SK-N-SH (cell line): ENCODE measurements around the gene FERMT1. TPM values are rescaled to one million over a fixed set of nuclear protein-coding genes. Genes with fewer than 3 reads are reported as not detected.

Experiments
- CTCF ChIA-PET: fragments of 300-600, 350-600 bp; formaldehyde crosslinking; extraction: SDS; loops from one replicate; lab custom pipeline; 2021; lab: Yijun Ruan, JAX
- POLR2A ChIA-PET: fragments of 350-600 bp; sonication (Branson Sonifier 250); formaldehyde crosslinking; extraction: SDS; loops from one replicate; lab custom pipeline; 2020; ENCODE audit warnings: antibody characterized with exemption, inconsistent platforms; lab: Yijun Ruan, JAX
- DNase-seq: peaks from one replicate; pipeline ENCODE4 v3.0.0; 2012
- H2AFZ ChIP-seq: fragments of 200-600 bp; sonication (generic); 2 replicates; pipeline ENCODE4 v1.8.1; 2016; ENCODE audit warnings: antibody characterized with exemption, mild to moderate bottlenecking, low read depth
- H3F3A ChIP-seq: fragments of 200-600 bp; sonication (generic); replicated peaks from 2 replicates; pipeline ENCODE3; 2016; ENCODE audit warnings: antibody characterized with exemption, mild to moderate bottlenecking; ENCODE audit not compliant: insufficient read depth
- H3K27ac ChIP-seq, 2 experiments: fragments of 200-500 bp in 1 of 2; fragments of 200-600 bp in 1 of 2; sonication (Bioruptor generic) in 1 of 2; sonication (generic), shearing (Covaris generic) in 1 of 2; 2 replicates each; pipeline versions ENCODE4 v1.5.1 to v1.6.1; 2014 to 2016; ENCODE audit warnings: low read depth in 2 of 2, inconsistent platforms in 1 of 2, low read length in 1 of 2, mild to moderate bottlenecking in 1 of 2, mixed read lengths in 1 of 2
- H3K27me3 ChIP-seq: fragments of 200-600 bp; sonication (generic), shearing (Covaris generic); 2 replicates; pipeline ENCODE4 v1.6.1; 2016; ENCODE audit warnings: mixed run types; ENCODE audit not compliant: insufficient read depth
- H3K36me3 ChIP-seq, 2 experiments: fragments of 200-500 bp in 1 of 2; fragments of 200-600 bp in 1 of 2; sonication (Bioruptor generic) in 1 of 2; sonication (generic) in 1 of 2; replicated peaks in 1 of 2; 2 replicates each; pipeline versions ENCODE3 to v1.5.1; 2014 to 2016; ENCODE audit warnings: low read length in 1 of 2, mild to moderate bottlenecking in 1 of 2; ENCODE audit not compliant: insufficient read depth in 2 of 2, control insufficient read depth in 1 of 2
- H3K4me1 ChIP-seq, 2 experiments: fragments of 200-500 bp in 1 of 2; fragments of 200-600 bp in 1 of 2; sonication (Bioruptor generic) in 1 of 2; sonication (generic), shearing (Covaris generic) in 1 of 2; 2 replicates each; pipeline versions ENCODE4 v1.5.1 to v1.6.1; 2014 to 2016; ENCODE audit warnings: low read depth in 1 of 2, low read length in 1 of 2, mixed run types in 1 of 2; ENCODE audit not compliant: insufficient read depth in 2 of 2, control insufficient read depth in 1 of 2
- H3K4me2 ChIP-seq: fragments of 200-600 bp; sonication (generic), shearing (Covaris generic); 2 replicates; pipeline ENCODE4 v1.6.1; 2017; ENCODE audit warnings: mixed run types
- H3K4me3 ChIP-seq, 2 experiments: fragments of 200-500 bp in 1 of 2; fragments of 200-600 bp in 1 of 2; sonication (Bioruptor generic) in 1 of 2; sonication (generic), shearing (Covaris generic) in 1 of 2; 2 replicates each; pipeline versions ENCODE4 v1.5.1 to v1.8.1; 2014 to 2016; ENCODE audit warnings: low read depth in 2 of 2, inconsistent platforms in 1 of 2, low read length in 1 of 2, mild to moderate bottlenecking in 1 of 2, mixed read lengths in 1 of 2, moderate library complexity in 1 of 2
- H3K79me2 ChIP-seq: fragments of 200-600 bp; sonication (generic); 2 replicates; pipeline ENCODE4 v1.8.1; 2017; ENCODE audit warnings: mild to moderate bottlenecking; ENCODE audit not compliant: insufficient read depth
- H3K9ac ChIP-seq: fragments of 200-600 bp; sonication (generic); 2 replicates; pipeline ENCODE4 v1.6.1; 2017; ENCODE audit warnings: mixed run types
- H3K9me2 ChIP-seq: fragments of 200-600 bp; sonication (generic); 2 replicates; pipeline ENCODE4 v1.6.1; 2017; ENCODE audit warnings: mixed run types
- H3K9me3 ChIP-seq: fragments of 200-600 bp; sonication (generic); 2 replicates; pipeline ENCODE4 v1.6.1; 2017; ENCODE audit warnings: mixed run types, mild to moderate bottlenecking, moderate library complexity
- H4K20me1 ChIP-seq: fragments of 200-600 bp; sonication (generic); 2 replicates; pipeline ENCODE4 v1.6.1; 2017; ENCODE audit warnings: mild to moderate bottlenecking, mixed run types; ENCODE audit not compliant: insufficient read depth
- CHD2 ChIP-seq: fragments of 150-350 bp; IDR thresholded peaks from 2 replicates; pipeline ENCODE4 v1.6.1; 2018; ENCODE audit warnings: low read length; ENCODE audit not compliant: partially characterized antibody
- ELF1 ChIP-seq: IDR thresholded peaks from 2 replicates; pipeline ENCODE4 v1.4.0; 2012
- EZH2phosphoT487 ChIP-seq: fragments of 200-600 bp; sonication (generic); IDR thresholded peaks from 2 replicates; pipeline ENCODE4 v1.6.1; 2017; ENCODE audit warnings: low read depth, mixed run types, mild to moderate bottlenecking, antibody characterized with exemption, moderate library complexity, borderline replicate concordance
- GABPA ChIP-seq: IDR thresholded peaks from 2 replicates; pipeline ENCODE4 v1.4.0; 2012; ENCODE audit warnings: low read depth, mild to moderate bottlenecking
- IRF3 ChIP-seq: fragments of 150-350 bp; IDR thresholded peaks from 2 replicates; pipeline ENCODE4 v1.6.1; 2016; ENCODE audit warnings: mild to moderate bottlenecking, low read depth, low read length
- JUND ChIP-seq: IDR thresholded peaks from 2 replicates; pipeline ENCODE4 v1.4.0; 2012
- MXI1 ChIP-seq: IDR thresholded peaks from 2 replicates; pipeline ENCODE4 v1.6.1; 2012; ENCODE audit warnings: mild to moderate bottlenecking, low read depth, low read length, improper control_type of control experiment
- POLR2AphosphoS5 ChIP-seq: IDR thresholded peaks from 2 replicates; pipeline ENCODE4 v1.6.1; 2012; ENCODE audit warnings: low read depth, low read length
- RAD21 ChIP-seq: IDR thresholded peaks from 2 replicates; pipeline ENCODE4 v1.6.1; 2012; ENCODE audit warnings: mild to moderate bottlenecking, low read length
- RCOR1 ChIP-seq: fragments of 150-350 bp; IDR thresholded peaks from 2 replicates; pipeline ENCODE4 v1.6.1; 2017; ENCODE audit warnings: antibody characterized with exemption, low read length
- RFX5 ChIP-seq: IDR thresholded peaks from 2 replicates; pipeline ENCODE4 v1.6.1; 2012; ENCODE audit warnings: mild to moderate bottlenecking, improper control_type of control experiment, low read length
- SIN3A ChIP-seq: IDR thresholded peaks from 2 replicates; pipeline ENCODE4 v1.6.1; 2012; ENCODE audit warnings: low read depth, mild to moderate bottlenecking, low read length, moderate library complexity, borderline replicate concordance
- SMC3 ChIP-seq: IDR thresholded peaks from 2 replicates; pipeline ENCODE4 v1.6.1; 2012; ENCODE audit warnings: low read depth, low read length, improper control_type of control experiment
- TAF1 ChIP-seq: IDR thresholded peaks from 2 replicates; pipeline ENCODE4 v1.6.1; 2012; ENCODE audit warnings: low read depth, mild to moderate bottlenecking, low read length, moderate library complexity, borderline replicate concordance
- TCF12 ChIP-seq: IDR thresholded peaks from 2 replicates; pipeline ENCODE4 v1.4.0; 2012
- TEAD4 ChIP-seq: IDR thresholded peaks from 2 replicates; pipeline ENCODE4 v1.4.0; 2012; ENCODE audit warnings: mild to moderate bottlenecking, borderline replicate concordance; ENCODE audit not compliant: insufficient read depth
- YY1 ChIP-seq: IDR thresholded peaks from 2 replicates; pipeline ENCODE4 v1.4.0; 2012; ENCODE audit warnings: low read depth, mild to moderate bottlenecking
- WGBS: methylation state at CpG from one replicate; pipeline ENCODE4 v1.1.6; 2017; ENCODE audit warnings: low lambda C conversion rate; 5-methylcytosine and 5-hydroxymethylcytosine counted together
- polyA plus RNA-seq, 3 experiments: library from polyadenylated mRNA; depleted of rRNA; stranded (reverse); fragments of >200 nt; gene quantifications; 2 replicates each; pipeline ENCODE4 v1.2.3, GENCODE V29; 2012
- TF ChIP-seq, protein P1 (sequence below): fragments of 200-600 bp; sonication (generic); IDR thresholded peaks from 2 replicates; pipeline ENCODE4 v1.6.1; 2017; ENCODE audit warnings: antibody characterized with exemption, mild to moderate bottlenecking, moderate library complexity
- TF ChIP-seq, protein P2 (sequence below): IDR thresholded peaks from 2 replicates; pipeline ENCODE4 v1.4.0; 2012; ENCODE audit warnings: low read depth, borderline replicate concordance
- TF ChIP-seq, protein P3 (sequence below): IDR thresholded peaks from 2 replicates; pipeline ENCODE4 v1.6.1; 2012; ENCODE audit warnings: mild to moderate bottlenecking, low read depth, low read length, moderate library complexity

The FERMT1 gene
- polyA plus RNA-seq, 1 of the 3 experiments (the other 2 are of a cell fraction): 0.81 TPM

GRCh38 chr20:6165346-6165745 is 42.5 kb upstream of the FERMT1 start:
- H3K9me3 ChIP-seq: no peaks in the 10 kb centered on the region
- no peaks in the 10 kb centered on the region for H3K27me3 ChIP-seq
- H4K20me1 ChIP-seq: no peaks in the 10 kb centered on the region
- POLR2A ChIA-PET: no interaction called here
- no peak overlapping the region for H2AFZ ChIP-seq
- H3K9ac ChIP-seq: no peak overlapping the region
- H3F3A ChIP-seq: no peaks in the 10 kb centered on the region
- no peak overlapping the region for H3K4me2 ChIP-seq
- no peak overlapping the region for H3K4me3 ChIP-seq
- H3K27ac ChIP-seq: no peak overlapping the region
- no peak for DNase-seq
- H3K79me2 ChIP-seq: no peaks in the 10 kb centered on the region
- H3K4me1 ChIP-seq: no peaks in the 10 kb centered on the region; a peak in 1 of 4 replicates
- no peak for TF ChIP-seq ELF1
- no peak for TF ChIP-seq YY1
- TF ChIP-seq GABPA: no peak
- no peak for TF ChIP-seq EZH2phosphoT487
- no peak for TF ChIP-seq TCF12
- no peak for TF ChIP-seq RCOR1
- TF ChIP-seq CHD2: no peak
- TF ChIP-seq, protein P1, sequence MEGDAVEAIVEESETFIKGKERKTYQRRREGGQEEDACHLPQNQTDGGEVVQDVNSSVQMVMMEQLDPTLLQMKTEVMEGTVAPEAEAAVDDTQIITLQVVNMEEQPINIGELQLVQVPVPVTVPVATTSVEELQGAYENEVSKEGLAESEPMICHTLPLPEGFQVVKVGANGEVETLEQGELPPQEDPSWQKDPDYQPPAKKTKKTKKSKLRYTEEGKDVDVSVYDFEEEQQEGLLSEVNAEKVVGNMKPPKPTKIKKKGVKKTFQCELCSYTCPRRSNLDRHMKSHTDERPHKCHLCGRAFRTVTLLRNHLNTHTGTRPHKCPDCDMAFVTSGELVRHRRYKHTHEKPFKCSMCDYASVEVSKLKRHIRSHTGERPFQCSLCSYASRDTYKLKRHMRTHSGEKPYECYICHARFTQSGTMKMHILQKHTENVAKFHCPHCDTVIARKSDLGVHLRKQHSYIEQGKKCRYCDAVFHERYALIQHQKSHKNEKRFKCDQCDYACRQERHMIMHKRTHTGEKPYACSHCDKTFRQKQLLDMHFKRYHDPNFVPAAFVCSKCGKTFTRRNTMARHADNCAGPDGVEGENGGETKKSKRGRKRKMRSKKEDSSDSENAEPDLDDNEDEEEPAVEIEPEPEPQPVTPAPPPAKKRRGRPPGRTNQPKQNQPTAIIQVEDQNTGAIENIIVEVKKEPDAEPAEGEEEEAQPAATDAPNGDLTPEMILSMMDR: no peak
- no peak for TF ChIP-seq SMC3
- no peak for TF ChIP-seq POLR2AphosphoS5
- no peak for TF ChIP-seq JUND
- TF ChIP-seq RAD21: no peak
- no peak for TF ChIP-seq MXI1
- no peak for TF ChIP-seq TAF1
- TF ChIP-seq, all 33 proteins: peak for 0
- no peaks in the 10 kb centered on the region for H3K9me2 ChIP-seq
- H3K36me3 ChIP-seq: no peaks in the 10 kb centered on the region
- CTCF ChIA-PET: no interaction called here

- ChIA-PET POLR2A (no interaction called here), CTCF (no interaction called here)
- H4K20me1 ChIP-seq: no peaks in the 10 kb centered on the region
- H3K4me3 ChIP-seq: no peak overlapping the region
- no peaks in the 10 kb centered on the region for H3K27me3 ChIP-seq
- H2AFZ ChIP-seq: no peak overlapping the region
- no peaks in the 10 kb centered on the region for H3F3A ChIP-seq
- H3K4me1 ChIP-seq: no peaks in the 10 kb centered on the region; a peak in 1 of 4 replicates
- H3K4me2 ChIP-seq: no peak overlapping the region
- 23% methylated on average over 10 of the region's 10 CpGs for WGBS
- no peak overlapping the region for H3K27ac ChIP-seq
- H3K79me2 ChIP-seq: no peaks in the 10 kb centered on the region
- DNase-seq: no peak
- H3K36me3 ChIP-seq: no peaks in the 10 kb centered on the region
- no peaks in the 10 kb centered on the region for H3K9me3 ChIP-seq
- H3K9ac ChIP-seq: no peak overlapping the region
- no peaks in the 10 kb centered on the region for H3K9me2 ChIP-seq
- TF ChIP-seq, protein P2, sequence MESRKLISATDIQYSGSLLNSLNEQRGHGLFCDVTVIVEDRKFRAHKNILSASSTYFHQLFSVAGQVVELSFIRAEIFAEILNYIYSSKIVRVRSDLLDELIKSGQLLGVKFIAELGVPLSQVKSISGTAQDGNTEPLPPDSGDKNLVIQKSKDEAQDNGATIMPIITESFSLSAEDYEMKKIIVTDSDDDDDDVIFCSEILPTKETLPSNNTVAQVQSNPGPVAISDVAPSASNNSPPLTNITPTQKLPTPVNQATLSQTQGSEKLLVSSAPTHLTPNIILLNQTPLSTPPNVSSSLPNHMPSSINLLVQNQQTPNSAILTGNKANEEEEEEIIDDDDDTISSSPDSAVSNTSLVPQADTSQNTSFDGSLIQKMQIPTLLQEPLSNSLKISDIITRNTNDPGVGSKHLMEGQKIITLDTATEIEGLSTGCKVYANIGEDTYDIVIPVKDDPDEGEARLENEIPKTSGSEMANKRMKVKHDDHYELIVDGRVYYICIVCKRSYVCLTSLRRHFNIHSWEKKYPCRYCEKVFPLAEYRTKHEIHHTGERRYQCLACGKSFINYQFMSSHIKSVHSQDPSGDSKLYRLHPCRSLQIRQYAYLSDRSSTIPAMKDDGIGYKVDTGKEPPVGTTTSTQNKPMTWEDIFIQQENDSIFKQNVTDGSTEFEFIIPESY: no peak
- TF ChIP-seq IRF3 (no peak), SMC3 (no peak), TEAD4 (no peak), RFX5 (no peak), SIN3A (no peak), RCOR1 (no peak)
- TF ChIP-seq, protein P3, sequence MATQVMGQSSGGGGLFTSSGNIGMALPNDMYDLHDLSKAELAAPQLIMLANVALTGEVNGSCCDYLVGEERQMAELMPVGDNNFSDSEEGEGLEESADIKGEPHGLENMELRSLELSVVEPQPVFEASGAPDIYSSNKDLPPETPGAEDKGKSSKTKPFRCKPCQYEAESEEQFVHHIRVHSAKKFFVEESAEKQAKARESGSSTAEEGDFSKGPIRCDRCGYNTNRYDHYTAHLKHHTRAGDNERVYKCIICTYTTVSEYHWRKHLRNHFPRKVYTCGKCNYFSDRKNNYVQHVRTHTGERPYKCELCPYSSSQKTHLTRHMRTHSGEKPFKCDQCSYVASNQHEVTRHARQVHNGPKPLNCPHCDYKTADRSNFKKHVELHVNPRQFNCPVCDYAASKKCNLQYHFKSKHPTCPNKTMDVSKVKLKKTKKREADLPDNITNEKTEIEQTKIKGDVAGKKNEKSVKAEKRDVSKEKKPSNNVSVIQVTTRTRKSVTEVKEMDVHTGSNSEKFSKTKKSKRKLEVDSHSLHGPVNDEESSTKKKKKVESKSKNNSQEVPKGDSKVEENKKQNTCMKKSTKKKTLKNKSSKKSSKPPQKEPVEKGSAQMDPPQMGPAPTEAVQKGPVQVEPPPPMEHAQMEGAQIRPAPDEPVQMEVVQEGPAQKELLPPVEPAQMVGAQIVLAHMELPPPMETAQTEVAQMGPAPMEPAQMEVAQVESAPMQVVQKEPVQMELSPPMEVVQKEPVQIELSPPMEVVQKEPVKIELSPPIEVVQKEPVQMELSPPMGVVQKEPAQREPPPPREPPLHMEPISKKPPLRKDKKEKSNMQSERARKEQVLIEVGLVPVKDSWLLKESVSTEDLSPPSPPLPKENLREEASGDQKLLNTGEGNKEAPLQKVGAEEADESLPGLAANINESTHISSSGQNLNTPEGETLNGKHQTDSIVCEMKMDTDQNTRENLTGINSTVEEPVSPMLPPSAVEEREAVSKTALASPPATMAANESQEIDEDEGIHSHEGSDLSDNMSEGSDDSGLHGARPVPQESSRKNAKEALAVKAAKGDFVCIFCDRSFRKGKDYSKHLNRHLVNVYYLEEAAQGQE: no peak
Measured at GRCh38 chr20:6164421-6165341, 41.9 kb upstream of the FERMT1 start.
